ENCODE measurements around the gene MGRN1. TPM values are rescaled to one million over a fixed set of nuclear protein-coding genes. Genes with fewer than 3 reads are reported as not detected.
A peak's percentile ranks its signal among the peaks of the same experiment; 100 is the strongest.

Gene MGRN1
- total RNA-seq, 1 experiment from 2014 or later = 24.0 TPM

DNA sequence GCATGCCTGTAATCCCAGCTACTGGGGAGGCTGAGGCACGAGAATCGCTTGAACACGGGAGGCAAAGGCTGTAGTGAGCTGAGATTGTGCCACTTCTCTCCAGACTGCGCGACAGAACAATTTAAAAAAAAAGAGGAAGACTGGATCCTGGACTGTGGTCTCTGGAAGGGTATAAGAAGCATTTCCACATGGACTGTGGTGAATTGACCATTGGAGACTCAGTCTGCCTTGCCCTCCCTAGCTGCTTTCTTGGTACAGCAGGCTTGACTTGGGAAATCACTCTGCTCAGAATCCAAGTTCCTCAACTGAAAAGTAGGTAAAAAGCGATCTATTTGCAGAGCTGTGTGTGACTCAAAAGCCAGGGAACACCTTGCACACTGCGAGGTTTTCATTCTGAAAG, 1.0 kb upstream of the MGRN1 start:
- DNase-seq (ENCODE audit: low read depth) = no peak

DNA sequence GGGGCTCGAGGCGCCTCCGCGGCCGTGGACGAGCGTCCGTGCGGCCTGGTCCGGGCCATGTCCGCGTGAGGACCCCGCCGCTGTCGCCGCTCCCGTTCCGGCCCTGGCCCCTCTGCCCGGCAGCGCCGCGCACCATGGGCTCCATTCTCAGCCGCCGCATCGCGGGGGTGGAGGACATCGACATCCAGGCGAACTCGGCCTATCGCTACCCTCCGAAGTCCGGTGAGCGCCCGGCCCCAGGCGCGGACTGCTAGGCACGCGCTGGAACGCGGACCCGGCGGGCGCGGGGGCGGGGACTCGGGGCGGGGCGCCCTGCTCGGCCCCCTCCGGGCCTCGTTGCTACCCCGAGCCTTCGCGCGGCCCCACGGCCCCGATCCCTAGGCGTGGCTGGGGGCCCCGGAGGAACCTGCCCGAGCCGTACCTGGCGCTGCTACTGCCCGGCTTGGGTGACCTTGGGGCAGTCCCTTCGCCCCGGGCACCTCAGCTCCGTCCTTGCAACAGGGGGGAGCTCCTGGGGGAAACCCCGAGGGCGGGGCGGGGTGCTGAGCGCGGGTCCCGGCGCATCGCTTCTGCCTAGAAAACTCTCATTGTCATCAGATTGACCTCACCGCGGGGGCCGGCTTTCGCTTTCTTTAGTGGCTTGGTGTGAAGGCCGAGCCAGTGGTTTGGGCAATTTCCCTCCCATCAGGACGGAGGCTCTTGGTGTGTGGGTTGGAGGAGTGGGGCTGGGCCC, 367 bp downstream of the MGRN1 start:
- peak; percentile 27 for DNase-seq (ENCODE audit: low read depth)

DNA sequence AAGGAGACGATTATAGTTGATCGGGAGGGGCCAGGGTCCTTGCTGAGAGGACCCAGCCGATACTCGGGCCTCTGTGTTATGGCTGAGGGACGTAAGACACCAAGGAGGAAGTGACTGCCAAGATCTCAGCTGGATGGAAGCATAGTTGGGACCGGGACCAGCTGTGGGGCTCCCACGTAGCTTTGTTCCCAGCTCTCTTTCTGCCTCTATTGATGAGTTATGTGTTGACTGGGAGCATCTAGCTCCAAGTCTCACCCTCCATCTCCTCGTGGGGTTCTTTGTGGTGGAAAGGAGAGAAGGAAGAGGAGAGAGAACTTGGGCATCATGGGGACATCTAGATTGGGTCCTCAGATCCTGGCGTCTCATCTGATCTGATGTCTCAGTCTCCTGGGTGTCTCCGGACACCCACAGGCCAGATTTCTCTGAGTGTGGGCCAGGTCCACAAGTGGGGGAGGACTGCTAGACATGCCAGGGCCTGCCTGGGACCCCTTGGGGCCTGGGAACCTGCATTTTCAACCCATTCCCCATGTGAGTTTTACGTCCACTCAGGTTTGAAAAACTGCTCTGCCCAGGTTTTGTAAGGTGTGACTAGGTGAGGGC, 1.0 kb downstream of the MGRN1 start:
- no peak for DNase-seq (ENCODE audit: low read depth)

DNA sequence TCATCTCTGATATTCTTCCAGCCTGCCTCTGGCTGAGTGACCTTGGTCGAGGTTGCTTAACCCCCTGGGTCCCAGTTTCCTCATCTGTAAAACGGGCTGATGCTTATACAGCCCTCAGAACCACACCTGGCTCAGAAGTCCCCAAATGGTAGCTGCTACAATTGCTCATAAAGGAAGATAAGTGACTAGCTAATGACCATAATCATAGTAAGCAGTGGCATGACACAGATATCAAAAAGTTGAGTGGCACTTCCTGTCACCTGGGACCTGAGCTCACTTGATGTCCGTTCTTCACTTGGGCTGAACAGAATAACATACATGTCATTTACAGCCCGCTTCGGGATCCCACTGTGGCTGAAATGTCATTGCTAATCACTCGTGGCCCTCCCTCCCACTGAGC, 1.8 kb downstream of the MGRN1 start:
- no peak for DNase-seq (ENCODE audit: low read depth)

DNA sequence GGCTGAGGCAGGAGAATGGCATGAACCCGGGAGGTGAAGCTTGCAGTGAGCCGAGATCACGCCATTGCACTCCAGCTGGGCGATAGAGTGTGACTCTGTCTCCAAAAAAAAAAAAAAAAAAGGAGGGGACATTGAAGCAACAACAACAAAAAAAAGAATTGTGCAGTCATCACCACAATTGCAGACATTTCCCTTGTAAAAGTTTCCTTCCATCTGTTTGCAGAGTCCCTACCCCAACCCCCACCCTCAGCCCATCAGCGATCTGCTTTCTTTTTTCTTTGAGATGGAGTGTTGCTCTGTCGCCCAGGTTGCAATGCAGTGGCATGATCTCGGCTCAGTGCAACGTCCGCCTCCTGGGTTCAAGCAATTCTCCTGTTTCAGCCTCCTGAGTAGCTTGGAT, 3.7 kb downstream of the MGRN1 start:
- no peak for DNase-seq (ENCODE audit: low read depth)

DNA sequence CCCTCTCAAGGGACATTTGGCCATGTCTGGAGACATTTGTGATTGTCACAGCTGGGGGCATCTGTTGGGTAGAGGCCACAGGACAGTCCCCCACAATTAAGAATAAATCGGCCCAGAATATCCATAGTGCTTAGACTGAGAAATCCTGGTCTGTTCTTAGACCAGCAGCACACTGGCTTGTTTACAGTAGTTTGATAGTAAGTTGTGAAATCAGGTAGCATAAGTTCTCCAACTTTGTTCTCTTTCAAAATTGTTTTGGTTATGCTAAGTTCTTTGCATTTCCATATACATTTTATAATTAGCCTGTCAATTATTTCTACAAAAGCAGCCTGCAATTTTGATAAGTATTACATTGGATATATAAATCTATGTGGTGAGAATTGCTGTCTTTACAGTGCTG, 6.8 kb downstream of the MGRN1 start:
- DNase-seq (ENCODE audit: low read depth) = no peak

DNA sequence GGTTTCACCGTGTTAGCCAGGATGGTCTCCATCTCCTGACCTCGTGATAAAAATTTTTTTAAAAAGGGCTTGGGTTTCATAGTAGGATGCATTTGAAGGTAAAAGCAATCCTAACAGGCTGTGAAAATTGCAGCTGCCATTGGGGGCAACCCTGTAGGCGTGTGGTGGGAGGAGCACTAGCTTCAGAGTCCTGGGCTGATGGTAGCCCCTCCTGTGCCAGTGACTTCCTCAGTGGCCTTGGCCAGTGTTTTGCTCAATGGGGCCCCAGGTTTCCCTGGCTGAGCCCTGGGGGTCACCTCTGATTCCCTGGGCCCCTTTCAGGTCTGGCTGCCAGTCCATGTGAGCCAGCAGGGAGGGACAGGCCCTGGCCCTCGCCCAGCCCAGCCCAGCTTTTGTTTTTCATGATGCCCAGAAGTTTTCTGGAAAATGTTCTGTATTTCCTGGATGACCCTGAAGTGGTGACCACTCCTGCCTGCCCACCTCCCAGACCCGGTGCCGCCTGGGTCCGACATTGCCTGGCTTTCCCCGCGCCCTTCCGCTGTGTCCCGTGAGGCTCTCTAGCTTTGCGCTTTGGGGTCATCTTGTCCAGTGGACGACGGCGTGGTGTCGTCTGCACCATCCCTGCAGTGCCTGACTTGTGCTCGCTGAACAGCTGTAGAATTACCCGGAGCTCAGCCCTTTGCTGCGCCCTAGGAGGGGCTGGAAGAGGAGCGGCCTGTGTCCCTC, 9.4 kb downstream of the MGRN1 start:
- no peak for DNase-seq (ENCODE audit: low read depth)

DNA sequence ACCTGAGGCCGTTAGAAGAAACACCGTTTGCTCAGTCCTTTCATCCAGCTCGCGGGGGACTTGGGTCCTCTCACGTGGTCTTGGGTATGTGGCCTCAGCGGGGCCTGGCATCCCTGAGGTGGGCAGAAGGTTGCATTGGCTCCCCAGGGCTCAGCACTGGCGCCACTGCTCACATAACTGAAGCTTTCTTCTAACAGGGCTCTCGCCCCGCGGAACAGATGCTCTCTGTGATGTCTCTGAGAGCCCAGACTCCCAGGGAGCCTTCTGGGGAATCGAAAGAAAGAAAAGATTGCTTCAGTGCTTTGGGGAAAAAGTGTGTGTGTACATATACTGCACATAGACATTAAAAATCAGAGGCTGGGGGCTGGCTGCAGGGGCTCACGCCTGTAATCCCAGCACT, 10.1 kb downstream of the MGRN1 start:
- DNase-seq (ENCODE audit: low read depth) = no peak

DNA sequence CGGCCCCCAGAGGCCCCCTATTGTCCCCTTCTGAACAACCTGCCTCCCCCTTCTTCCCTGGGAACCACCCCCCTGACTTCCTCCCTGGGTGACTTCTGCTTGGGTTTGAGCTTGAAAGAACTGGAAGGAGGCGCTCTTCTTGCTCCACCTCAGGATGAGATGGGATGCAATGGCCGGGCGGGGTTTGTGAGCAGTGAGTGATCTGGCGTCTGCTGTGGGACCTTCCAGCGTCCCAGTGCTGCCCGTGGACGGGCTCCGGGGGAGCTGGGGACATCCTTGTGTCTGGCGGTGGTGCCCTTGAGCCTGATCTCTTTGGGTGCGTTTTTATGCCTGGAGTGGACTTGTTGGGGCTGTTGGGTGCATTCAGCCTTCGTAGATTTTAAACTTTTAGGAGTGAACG, 11.6 kb downstream of the MGRN1 start:
- no peak for DNase-seq (ENCODE audit: low read depth)

DNA sequence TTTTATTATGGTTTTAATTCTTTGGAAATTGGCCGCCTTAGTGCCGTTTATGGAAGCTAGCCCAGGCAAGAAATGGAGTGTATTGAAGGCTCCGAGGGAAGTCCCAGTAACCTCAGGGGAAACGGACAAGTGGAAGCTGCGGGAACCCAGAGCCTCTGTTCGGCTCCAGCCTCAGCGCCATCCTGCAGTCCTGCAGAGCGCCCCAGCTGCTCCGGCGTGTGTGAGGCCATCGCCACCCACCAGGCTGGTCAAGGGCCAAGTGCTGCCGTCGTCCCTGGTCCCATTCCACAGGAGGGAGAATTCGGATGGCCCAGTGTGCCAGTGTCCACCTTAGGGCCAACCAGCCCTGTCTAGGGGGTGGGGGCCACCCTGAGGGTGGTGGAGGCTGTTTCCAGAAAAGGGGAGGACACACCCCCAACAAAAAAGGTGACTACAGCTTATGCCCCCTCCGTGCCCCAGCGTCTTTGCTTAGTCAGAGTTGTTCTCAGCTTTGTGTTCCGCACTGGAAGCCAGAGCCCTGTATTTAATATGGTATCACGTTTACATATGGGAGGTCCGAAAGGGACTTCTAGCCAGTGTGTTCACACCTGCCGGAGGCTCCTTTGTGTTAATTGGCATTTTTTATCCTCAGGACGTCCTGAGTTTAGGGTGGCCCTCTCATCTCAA, 13.0 kb downstream of the MGRN1 start:
- no peak for DNase-seq (ENCODE audit: low read depth)

DNA sequence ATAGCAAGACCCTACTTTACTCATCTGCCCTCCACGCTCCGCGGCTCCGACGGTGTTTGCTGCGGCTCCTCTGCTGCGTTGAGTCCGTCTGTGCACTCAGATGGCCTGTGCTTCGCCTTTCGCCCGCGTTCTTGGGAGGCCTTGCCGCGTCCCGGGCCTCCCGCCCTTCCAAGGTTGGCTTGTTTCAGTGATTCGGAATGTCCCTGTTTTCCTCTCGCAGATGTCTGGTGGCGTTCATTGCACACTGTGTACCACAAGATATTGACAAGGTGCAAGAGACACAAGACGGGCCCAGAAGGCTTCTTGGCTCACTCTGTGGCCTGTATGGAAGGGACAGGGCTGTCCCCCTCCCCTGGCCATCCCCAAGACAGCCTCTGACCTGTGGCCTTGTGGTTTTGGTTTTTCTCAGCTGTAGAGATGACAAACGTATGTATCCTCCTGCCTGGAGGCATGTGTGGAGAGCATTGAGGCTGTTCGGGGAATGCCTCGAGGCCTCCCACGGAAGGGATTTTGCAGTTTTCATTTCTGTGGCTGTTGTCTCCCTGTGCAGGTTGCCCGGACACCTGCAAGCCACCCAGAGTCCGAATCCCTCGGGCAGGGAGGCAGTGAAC, 15.4 kb downstream of the MGRN1 start:
- no peak for DNase-seq (ENCODE audit: low read depth)

DNA sequence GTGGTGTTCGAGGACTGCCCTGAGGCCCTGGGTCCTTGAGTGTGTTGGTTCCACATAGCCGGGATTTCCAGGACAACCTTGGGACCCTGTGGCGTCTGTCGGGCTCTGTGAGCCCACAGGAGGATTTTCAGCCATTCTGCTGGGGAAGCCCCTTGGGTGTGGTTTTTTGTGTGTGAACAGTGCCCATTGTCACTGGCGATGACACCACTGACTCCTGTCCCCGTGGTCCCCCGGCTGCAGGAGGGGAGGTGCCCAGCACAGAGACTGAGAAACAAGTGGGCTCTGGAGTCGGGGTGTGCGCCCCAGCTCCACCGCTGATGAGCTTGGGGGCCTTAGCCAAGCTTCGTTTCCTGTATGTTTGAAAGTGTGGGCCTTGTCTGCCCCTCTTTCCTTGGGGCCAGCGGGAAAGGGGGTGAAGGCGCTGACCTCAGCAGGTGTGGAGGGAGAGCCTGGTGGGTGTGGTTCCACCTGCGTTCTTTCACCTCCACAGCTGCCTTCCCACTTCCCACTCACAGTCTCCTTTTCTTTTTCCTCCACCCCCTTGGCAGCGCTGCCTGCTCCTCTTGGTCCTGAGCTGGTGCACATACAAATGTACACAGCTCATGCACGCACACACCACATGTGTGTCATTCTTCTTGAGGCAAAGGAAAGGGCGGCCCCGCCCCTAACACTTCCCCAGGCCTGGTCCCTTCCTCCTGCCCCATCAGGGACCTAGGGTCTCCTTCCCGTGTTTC, 16.1 kb downstream of the MGRN1 start:
- no peak for DNase-seq (ENCODE audit: low read depth)

DNA sequence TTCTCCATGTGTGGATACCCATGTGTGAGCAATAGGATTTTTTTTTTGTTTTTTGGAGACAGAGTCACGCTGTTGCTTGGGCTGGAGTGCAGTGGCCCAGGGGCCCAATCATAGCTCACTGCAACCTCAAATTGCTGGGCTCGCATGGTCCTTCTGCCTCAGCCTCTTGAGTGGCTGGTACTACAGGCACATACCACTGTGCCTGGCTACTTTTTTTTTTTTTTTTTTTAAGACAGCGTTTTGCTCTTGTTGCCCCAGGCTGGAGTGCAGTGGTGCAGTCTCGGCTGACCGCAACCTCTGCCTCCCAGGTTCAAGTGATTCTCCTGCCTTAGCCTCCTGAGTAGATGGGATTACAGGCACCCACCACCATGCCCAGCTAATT, 16.7 kb downstream of the MGRN1 start:
- DNase-seq (ENCODE audit: low read depth) = no peak

DNA sequence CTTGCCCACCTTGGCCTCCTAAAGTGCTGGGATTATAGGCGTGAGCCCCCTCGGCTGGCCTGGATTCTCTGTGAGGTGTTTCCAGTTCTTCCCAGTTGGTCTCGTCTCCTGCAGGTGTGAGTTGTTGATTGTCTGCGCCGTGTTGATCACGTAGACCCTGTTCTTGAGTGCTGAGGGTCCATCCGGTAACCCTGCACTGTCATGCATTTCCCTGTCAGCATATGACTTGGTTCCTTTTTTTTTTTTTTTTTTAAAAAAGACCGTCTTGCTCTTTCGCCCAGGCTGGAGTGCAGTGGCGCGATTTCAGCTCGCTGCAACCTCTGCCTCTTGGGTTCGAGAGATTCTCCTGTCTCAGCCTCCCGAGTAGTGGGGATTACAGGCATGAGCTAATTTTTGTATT, 17.3 kb downstream of the MGRN1 start:
- DNase-seq (ENCODE audit: low read depth) = no peak

DNA sequence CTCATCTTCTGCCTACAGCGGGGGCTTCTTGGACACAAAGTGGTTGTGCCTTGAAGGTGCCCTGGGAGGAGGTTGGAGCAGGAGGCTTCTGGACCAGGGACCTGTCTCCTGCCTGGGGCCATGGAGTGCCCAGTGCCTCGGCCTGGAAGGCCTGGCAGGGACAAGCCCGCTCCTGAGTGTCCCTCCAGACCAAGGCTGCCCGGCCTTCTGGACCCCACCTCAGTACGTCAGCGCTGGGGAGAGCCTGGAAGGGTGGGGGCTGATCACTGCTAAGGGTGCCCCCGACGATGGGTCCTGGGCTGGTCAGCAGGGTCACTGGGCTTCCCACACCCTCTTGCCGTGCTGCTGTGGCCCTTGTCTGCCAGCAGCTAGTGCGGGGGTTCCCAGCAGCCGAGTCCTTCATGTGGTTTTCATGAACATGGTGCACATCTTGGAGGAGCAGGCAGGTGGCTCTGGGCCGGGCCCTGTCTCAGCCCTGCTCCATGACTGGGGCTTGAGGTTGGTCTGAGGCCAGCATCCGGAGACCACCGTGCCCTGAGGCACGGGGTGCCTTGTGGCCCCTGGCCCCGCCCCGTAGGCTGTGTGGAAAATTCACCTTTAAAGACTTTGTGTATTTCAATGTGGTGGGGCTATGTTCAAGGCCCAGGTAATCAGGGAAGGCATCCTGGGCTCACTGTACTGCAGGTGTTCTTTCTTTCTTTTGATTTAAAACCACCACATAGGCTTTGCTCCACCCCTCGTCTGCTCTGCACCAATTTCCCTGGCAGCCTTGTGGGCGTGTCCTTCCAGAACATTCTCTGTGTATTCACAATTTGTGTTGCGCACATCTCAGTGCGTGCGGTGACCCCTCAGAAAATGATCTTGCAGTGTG, 22.4 kb downstream of the MGRN1 start:
- DNase-seq (ENCODE audit: low read depth) = no peak

DNA sequence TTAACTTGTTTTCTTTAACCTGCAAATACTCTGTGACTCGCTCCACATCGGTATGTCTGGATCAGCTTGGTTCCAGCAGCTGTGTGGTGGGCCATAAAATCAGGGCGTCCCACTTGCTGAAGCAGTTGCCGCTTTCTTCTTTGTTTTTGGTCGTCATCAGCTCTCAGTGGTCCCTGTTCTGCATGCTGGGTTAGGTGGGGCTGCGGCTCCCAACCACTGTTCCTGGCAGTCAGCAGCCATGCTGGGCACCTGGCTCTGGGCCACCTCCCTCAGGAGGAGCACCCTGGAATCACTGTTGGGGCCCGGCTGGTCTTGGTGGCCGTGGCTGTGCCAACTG, 23.0 kb downstream of the MGRN1 start:
- DNase-seq (ENCODE audit: low read depth) = no peak

DNA sequence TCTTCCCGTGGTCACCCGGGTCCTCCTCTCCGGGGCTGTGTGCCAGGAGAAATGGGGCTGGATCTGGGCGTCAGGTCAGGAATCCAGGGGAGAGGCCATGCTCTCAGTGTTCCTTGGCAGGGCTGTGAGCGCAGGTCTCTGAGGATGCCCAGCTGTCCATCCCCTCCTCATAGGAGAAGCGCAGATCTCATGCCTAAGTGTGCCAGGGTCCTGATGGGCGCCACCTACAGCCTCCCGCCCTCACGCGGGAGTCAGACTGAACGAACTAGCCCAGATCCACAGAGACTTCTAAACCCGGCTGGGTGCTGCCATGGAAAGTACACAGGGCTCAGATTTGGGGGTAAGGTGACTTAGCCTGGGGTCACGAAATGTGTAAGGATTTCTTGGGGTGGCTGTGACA, 24.3 kb downstream of the MGRN1 start:
- DNase-seq (ENCODE audit: low read depth) = no peak

DNA sequence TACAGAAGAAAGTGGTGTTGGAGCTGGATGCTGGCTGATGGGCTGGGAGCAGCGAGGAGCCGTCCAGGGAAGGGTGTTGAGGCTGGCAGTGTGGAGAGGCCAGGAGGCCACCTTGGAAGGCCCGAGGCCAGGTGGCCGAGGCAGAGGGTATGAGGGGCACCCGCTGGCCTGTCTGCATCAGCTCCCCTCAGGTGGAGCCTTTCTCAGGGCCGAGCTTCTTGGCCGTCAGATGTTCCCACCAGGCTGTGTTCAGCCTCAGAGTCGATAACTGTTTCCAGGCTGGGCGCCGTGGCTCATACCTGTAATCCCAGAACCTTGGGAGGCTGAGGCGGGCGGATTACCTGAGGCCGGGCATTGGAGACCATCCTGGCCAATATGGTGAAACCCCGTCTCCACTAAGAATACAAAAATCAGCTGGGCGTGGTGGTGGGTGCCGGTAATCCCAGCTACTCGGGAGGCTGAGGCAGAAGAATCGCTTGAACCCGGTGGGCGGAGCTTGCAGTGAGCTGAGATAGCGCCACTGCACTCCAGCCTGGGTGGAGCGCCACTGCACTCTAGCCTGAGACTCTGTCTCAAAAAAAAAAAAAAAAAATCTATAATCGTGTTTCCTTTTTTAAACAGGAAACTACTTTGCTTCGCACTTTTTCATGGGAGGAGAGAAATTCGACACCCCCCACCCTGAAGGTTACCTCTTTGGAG, 25.3 kb downstream of the MGRN1 start:
- no peak for DNase-seq (ENCODE audit: low read depth)

DNA sequence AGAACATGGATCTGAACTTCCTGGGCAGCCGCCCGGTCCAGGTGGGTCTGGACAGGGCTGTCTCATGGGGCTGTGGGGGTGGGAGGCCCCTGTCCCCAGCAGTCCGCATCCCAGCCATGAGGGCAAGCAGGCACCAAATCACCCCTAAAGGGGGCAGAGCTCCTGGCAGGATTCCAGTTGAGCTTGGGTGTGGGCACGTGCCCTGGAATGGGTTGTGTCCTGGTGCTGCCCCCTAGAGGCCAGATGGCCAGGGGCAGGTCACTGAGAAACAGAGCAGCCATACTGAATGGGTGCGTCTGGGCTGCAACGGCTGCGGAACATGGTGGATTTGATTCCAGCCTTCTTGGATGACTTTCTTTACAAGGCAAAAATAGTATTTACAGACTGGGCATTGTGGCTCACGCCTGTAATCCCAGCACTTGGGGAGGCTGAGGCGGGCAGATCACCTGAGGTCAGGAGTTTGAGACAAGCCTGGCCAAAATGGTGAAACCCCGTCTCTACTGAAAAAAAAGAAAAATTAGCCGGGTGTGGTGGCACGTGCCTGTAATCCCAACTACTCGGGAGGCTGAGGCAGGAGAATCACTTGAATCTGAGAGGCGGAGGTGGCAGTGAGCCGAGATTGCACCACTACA, 25.9 kb downstream of the MGRN1 start:
- peak; percentile 52 for DNase-seq (ENCODE audit: low read depth)
